Ascending aorta (tissue), 2 donors: ENCODE measurements around the gene GPX4. TPM values are rescaled to one million over a fixed set of nuclear protein-coding genes. Genes with fewer than 3 reads are reported as not detected.

Experiments used
- DNase-seq, 2 donors: peaks; one replicate each; pipeline ENCODE4 v3.0.0-alpha.2; 2019; ENCODE audit warnings: low spot score in 2 of 2
- H3K27ac ChIP-seq, 2 donors: fragments of 200-600 bp; sonication (generic); one replicate each; pipeline ENCODE4 v1.5.1; 2016 to 2017; ENCODE audit warnings: mild to moderate bottlenecking in 1 of 2
- H3K27me3 ChIP-seq: fragments of 200-600 bp; sonication (generic); one replicate; pipeline ENCODE4 v1.5.1; 2017
- H3K36me3 ChIP-seq, 2 donors: fragments of 200-600 bp; sonication (generic); one replicate each; pipeline ENCODE4 v1.5.1; 2016
- H3K4me1 ChIP-seq, 2 donors: fragments of 200-600 bp; sonication (generic); one replicate each; pipeline ENCODE4 v1.5.1; 2016 to 2017; ENCODE audit warnings: mild to moderate bottlenecking in 1 of 2
- H3K4me3 ChIP-seq, 2 donors: fragments of 200-600 bp; sonication (generic); one replicate each; pipeline ENCODE4 v1.5.1; 2016 to 2017; ENCODE audit warnings: mild to moderate bottlenecking in 1 of 2
- H3K9me3 ChIP-seq, 2 donors: fragments of 200-600 bp; sonication (generic); one replicate each; pipeline ENCODE4 v1.5.1; 2016
- CTCF ChIP-seq, 3 experiments: fragments of 200-600 bp in 2 of 3; fragments of 450-650 bp in 1 of 3; sonication (generic) in 2 of 3; IDR thresholded peaks; one replicate each; pipeline ENCODE4 v1.5.1; 2016 to 2019; ENCODE audit warnings: antibody characterized with exemption in 3 of 3, mild to moderate bottlenecking in 1 of 3, moderate library complexity in 1 of 3
- intact Hi-C: fragments of 100-400 bp; cut with DNase I; formaldehyde crosslinking; loops from one replicate; pipeline ENCODE4 v1.15.1; 2023
- total RNA-seq: library from RNA; depleted of rRNA; stranded (reverse); fragments of >200 nt; gene quantifications from one replicate; pipeline ENCODE4 v1.1.0, GENCODE V29; 2016

Gene GPX4
- 348 TPM for total RNA-seq

GRCh38 chr19:1103708-1104310 lies at the start of gene GPX4:
Gene GPX4 (plus strand): TSS chr19:1103994. CDS start chr19:1104044, 50 bp downstream.
- H3K9me3 ChIP-seq, result no peaks in the 10 kb centered on the region
- TF ChIP-seq CTCF (IDR thresholded peaks at IDR 0.05), result no peak
- intact Hi-C loops, result loop anchor here (2.0 kb wide), 2 partner anchors 137 to 165 kb away; partner anchors contain the start of genes ATP5F1D and CIRBP
- peak; percentile 95 to 99 for DNase-seq
- H3K4me1 ChIP-seq, result peaks cover 30 to 43% of the 10 kb centered on the region in 2 donors
- no peaks in the 10 kb centered on the region for H3K27me3 ChIP-seq
- peaks cover 29 to 30% of the 10 kb centered on the region in 2 donors for H3K36me3 ChIP-seq
- H3K27ac ChIP-seq, result peak within 1 kb of the TSS; percentile 99
- H3K4me3 ChIP-seq, result peak within 1 kb of the TSS; percentile 84 to 93

- Histone ChIP-seq H3K27me3 (no peaks in the 10 kb centered on the region), H3K36me3 (no peaks in the 10 kb centered on the region), H3K27ac (no peak overlapping the region), H3K4me3 (no peak overlapping the region), H3K9me3 (peaks cover 27 to 32% of the 10 kb centered on the region in 2 donors), H3K4me1 (no peaks in the 10 kb centered on the region)
- DNase-seq, result no peak
- intact Hi-C loops, result no loop called here
- no peak for TF ChIP-seq CTCF (IDR thresholded peaks at IDR 0.05)
These were observed 49.4 kb upstream of the GPX4 start for GRCh38 chr19:1054102-1055027.

DNA sequence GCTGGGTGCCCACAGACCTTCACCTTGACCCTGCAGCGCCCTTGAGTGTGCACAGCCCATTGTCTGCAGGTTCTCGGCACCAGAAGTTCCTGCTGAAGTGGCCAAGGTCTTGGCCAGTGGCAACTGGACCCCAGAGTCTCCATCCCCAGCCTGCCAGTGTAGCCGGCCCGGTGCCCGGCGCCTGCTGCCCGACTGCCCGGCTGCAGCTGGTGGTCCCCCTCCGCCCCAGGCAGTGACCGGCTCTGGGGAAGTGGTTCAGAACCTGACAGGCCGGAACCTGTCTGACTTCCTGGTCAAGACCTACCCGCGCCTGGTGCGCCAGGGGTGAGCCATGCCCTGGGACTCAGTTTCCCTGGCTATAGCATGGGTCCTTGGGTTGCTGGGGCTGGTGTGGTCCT lies 48.8 kb upstream of the GPX4 start:
- intact Hi-C loops, result no loop called here
- Histone ChIP-seq H3K4me1 (no peaks in the 10 kb centered on the region), H3K36me3 (no peaks in the 10 kb centered on the region), H3K27me3 (no peaks in the 10 kb centered on the region), H3K27ac (no peak overlapping the region), H3K4me3 (no peak overlapping the region), H3K9me3 (peaks cover 27 to 33% of the 10 kb centered on the region in 2 donors)
- DNase-seq, result no peak
- TF ChIP-seq CTCF (IDR thresholded peaks at IDR 0.05), result no peak

DNA sequence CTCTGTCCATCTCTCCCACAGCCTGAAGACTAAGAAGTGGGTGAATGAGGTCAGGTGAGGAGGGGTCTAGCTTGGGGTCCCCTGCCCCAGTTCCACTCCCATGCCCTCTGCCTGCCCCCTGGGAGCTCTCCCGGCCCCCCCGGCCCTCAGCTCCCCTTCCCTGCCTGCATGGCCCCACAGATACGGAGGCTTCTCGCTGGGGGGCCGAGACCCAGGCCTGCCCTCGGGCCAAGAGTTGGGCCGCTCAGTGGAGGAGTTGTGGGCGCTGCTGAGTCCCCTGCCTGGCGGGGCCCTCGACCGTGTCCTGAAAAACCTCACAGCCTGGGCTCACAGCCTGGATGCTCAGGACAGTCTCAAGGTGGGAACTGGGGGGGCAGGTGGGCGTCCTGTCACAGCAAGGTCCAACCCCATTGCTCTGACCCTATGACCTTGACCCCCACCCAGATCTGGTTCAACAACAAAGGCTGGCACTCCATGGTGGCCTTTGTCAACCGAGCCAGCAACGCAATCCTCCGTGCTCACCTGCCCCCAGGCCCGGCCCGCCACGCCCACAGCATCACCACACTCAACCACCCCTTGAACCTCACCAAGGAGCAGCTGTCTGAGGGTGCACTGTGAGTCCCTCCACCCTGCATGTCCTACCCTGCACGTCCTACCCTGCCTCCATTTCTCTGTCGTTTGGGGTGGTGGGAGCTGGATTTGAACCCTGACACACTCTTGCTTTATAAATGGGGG lies 47.7 kb upstream of the GPX4 start:
- no peaks in the 10 kb centered on the region for H3K27me3 ChIP-seq
- DNase-seq, result no peak
- no peaks in the 10 kb centered on the region for H3K36me3 ChIP-seq
- H3K4me3 ChIP-seq, result no peak overlapping the region
- H3K27ac ChIP-seq, result no peak overlapping the region
- H3K9me3 ChIP-seq, result peaks cover 27 to 33% of the 10 kb centered on the region in 2 donors
- H3K4me1 ChIP-seq, result no peaks in the 10 kb centered on the region
- intact Hi-C loops, result no loop called here
- TF ChIP-seq CTCF (IDR thresholded peaks at IDR 0.05), result no peak

DNA sequence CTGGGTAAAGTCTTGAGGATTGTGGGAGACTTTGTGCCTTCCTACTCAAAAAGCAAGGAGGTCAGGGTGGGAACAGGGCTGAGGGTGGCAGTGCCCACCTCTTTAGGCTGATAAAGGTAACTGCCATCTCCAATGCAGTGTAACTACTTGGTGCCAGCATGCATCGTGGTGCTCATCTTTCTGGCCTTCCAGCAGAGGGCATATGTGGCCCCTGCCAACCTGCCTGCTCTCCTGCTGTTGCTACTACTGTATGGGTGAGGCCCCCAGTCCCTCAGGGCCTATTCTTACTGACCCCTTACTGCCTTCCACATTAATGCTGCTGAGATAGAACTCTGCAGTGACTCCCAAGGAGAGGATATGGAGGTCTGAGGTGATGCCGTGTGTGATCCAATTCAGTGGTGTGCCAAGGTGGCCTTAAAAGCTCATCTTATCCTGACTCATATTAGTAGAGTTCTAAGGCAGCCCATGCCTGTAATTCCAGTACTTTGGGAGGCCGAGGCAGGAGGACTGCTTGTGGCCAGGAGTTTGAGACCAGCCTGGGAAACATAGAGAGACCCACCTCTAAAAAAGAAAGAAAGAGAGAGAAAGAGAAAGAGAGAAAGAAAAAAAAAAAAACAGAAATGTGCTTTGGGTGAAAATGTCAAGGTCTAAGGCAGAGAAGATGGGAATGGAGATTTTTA lies 46.5 kb upstream of the GPX4 start:
- H3K27ac ChIP-seq, result no peak overlapping the region
- intact Hi-C loops, result no loop called here
- no peaks in the 10 kb centered on the region for H3K4me1 ChIP-seq
- H3K27me3 ChIP-seq, result no peaks in the 10 kb centered on the region
- TF ChIP-seq CTCF (IDR thresholded peaks at IDR 0.05), result no peak
- no peak overlapping the region for H3K4me3 ChIP-seq
- no peak for DNase-seq
- H3K36me3 ChIP-seq, result no peaks in the 10 kb centered on the region
- H3K9me3 ChIP-seq, result peaks cover 27 to 33% of the 10 kb centered on the region in 2 donors
